HG03095 (cell line): ENCODE results near the gene CCDC200.
"Not testable (repeated sequence)": the region's sequence is repeated elsewhere in the genome, so short reads cannot be mapped to it uniquely, and the experiment has no call there.

Experiments used
- ATAC-seq: cut with Tn5 transposase; IDR thresholded peaks from one replicate; pipeline ENCODE4 v1.9.1; 2021; ENCODE audit warnings: moderate library complexity; ENCODE audit not compliant: unreplicated experiment

CCDC200 gene

DNA sequence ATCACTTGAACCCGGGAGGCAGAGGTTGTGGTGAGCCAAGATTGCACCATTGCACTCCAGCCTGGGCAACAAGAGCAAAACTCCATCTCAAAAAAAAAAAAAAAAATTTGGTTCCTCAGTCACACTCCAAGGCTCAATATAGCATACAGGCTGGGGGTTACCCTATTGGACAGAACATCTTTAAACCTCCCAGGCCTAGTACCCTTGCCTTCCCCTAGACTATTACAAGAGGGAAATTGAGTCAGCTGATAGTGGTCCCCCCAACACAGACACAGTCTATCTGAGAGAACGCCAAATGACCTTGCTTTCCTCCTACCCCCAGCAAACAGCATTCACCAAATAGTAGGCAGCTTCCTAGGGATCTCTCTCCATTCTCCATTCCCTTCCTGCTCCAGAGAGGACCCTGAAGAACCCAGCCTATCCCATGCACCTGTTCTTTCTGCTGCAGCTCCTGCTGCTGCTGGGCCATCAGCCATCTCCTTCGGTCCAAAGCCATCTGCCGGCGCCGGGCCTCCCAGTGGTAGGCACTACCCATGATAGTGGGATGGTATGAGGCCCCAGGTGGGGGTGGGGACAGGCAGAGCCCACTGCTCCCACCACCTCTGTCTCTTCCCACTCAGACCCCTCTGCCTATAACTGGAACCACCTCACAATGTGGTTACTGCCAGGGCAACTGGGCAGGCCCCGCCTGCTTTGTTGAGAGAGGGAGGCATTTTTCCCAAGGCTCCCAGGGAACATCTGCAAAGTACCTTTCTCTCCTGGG is at the start of gene CCDC200:
TSS of gene CCDC200 (minus strand) at position 604 of the 763 bp plus-strand sequence. CDS start at position 535, 69 bp downstream.
- ATAC-seq = not testable (repeated sequence)

DNA sequence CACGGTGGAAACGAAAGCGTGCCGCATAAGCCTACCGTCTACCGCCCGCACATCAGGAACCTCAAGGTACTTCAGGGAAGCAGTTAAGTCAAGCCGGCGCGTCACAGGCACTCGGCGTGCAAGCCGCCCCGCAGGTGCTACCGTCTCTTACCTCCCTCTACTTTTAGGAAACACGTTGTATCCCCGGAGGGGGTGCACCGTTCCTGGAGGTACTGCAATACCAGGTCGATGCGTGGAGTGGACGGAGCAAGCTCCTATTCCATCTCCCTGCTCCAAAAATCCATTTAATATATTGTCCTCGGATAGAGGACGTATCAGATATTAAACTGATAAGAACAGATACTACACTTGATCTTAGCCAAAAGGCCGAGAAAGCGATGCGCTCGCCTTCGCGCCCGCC is 44.5 kb upstream of the CCDC200 start:
- not testable (repeated sequence) for ATAC-seq

DNA sequence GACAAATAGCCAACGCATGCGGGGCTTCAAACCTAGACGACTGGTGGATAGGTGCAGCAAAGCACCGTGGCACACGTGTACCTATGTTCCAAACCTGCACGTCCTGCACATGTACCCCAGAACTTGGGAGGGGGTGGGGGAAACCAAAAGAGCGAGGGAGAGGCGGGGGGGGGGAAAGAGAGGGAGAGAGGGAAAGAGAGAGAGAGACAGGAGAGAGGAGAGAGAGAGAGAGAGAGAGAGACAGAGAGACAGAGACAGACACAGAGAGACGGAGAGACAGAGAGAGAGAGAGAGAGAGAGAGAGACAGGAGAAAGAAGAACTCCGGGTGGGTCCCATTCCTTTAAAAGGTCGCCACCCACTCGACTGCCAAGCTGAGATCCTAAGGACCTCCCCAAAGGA is 44.1 kb upstream of the CCDC200 start:
- not testable (repeated sequence) for ATAC-seq

DNA sequence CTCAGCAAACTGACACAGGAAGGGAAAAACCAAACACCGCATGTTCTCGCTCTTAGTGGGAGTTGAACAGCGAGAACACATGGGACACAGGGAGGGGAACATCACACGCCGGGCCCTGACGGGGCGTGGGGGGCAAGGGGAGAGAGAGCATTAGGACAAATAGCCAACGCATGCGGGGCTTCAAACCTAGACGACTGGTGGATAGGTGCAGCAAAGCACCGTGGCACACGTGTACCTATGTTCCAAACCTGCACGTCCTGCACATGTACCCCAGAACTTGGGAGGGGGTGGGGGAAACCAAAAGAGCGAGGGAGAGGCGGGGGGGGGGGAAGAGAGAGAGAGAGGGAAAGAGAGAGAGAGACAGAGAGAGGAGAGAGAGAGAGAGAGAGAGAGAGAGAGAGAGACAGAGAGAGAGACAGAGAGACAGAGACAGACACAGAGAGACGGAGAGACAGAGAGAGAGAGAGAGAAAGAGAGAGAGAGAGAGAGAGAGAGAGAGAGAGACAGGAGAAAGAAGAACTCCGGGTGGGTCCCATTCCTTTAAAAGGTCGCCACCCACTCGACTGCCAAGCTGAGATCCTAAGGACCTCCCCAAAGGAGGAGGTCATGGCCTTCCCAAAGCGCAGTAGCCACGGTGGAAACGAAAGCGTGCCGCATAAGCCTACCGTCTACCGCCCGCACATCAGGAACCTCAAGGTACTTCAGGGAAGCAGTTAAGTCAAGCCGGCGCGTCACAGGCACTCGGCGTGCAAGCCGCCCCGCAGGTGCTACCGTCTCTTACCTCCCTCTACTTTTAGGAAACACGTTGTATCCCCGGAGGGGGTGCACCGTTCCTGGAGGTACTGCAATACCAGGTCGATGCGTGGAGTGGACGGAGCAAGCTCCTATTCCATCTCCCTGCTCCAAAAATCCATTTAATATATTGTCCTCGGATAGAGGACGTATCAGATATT is 42.4 kb upstream of the CCDC200 start:
- ATAC-seq = not testable (repeated sequence)

DNA sequence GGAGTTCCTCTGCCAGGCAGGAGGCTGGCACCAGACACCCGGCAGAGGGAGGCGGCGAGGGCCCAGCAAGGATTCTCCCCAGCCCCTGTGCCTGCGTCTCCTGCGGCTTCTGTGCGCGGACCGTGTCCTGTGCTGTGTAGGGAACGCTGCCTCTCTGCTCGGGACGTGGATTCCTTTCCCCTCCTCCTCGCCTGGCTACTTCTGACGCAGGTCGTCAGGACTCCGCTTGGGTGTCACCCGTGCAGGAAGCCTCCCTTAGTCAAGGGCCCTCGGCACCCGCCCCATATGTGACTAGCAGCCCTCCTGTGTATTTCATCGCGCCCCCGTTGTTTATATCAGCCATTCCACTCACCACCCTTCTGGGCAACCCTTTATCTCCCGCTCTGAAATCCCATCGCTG is 18.0 kb upstream of the CCDC200 start:
- ATAC-seq = not testable (repeated sequence)

DNA sequence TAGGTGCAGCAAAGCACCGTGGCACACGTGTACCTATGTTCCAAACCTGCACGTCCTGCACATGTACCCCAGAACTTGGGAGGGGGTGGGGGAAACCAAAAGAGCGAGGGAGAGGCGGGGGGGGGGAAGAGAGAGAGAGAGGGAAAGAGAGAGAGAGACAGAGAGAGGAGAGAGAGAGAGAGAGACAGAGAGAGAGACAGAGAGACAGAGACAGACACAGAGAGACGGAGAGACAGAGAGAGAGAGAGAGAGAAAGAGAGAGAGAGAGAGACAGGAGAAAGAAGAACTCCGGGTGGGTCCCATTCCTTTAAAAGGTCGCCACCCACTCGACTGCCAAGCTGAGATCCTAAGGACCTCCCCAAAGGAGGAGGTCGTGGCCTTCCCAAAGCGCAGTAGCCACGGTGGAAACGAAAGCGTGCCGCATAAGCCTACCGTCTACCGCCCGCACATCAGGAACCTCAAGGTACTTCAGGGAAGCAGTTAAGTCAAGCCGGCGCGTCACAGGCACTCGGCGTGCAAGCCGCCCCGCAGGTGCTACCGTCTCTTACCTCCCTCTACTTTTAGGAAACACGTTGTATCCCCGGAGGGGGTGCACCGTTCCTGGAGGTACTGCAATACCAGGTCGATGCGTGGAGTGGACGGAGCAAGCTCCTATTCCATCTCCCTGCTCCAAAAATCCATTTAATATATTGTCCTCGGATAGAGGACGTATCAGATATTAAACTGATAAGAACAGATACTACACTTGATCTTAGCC is 12.4 kb upstream of the CCDC200 start:
- not testable (repeated sequence) for ATAC-seq

DNA sequence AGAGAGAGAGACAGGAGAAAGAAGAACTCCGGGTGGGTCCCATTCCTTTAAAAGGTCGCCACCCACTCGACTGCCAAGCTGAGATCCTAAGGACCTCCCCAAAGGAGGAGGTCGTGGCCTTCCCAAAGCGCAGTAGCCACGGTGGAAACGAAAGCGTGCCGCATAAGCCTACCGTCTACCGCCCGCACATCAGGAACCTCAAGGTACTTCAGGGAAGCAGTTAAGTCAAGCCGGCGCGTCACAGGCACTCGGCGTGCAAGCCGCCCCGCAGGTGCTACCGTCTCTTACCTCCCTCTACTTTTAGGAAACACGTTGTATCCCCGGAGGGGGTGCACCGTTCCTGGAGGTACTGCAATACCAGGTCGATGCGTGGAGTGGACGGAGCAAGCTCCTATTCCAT is 11.2 kb upstream of the CCDC200 start:
- not testable (repeated sequence) for ATAC-seq

DNA sequence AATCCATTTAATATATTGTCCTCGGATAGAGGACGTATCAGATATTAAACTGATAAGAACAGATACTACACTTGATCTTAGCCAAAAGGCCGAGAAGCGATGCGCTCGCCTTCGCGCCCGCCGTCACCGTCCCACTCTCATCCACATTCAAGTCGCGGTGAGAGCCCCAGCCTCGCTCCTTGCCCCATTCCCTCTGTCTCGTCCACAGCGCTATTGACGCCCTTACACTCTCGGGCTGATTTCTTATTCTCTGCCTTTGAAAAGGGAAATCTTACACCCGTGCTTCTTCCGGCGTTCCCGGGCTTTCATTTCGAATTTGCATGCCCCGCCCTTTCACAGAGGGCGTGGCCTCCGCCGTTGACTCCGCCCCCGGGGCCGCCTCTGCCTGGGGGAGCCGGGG is 5.5 kb upstream of the CCDC200 start, which contains the start of gene RNU2-1:
TSS of gene RNU2-1 (minus strand) at position 101 of the 400 bp plus-strand sequence.
- ATAC-seq = not testable (repeated sequence)

DNA sequence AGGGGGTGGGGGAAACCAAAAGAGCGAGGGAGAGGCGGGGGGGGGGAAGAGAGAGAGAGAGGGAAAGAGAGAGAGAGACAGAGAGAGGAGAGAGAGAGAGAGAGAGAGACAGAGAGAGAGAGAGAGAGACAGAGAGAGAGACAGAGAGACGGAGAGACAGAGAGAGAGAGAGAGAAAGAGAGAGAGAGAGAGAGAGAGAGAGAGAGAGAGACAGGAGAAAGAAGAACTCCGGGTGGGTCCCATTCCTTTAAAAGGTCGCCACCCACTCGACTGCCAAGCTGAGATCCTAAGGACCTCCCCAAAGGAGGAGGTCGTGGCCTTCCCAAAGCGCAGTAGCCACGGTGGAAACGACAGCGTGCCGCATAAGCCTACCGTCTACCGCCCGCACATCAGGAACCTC is 4.8 kb upstream of the CCDC200 start:
- not testable (repeated sequence) for ATAC-seq

DNA sequence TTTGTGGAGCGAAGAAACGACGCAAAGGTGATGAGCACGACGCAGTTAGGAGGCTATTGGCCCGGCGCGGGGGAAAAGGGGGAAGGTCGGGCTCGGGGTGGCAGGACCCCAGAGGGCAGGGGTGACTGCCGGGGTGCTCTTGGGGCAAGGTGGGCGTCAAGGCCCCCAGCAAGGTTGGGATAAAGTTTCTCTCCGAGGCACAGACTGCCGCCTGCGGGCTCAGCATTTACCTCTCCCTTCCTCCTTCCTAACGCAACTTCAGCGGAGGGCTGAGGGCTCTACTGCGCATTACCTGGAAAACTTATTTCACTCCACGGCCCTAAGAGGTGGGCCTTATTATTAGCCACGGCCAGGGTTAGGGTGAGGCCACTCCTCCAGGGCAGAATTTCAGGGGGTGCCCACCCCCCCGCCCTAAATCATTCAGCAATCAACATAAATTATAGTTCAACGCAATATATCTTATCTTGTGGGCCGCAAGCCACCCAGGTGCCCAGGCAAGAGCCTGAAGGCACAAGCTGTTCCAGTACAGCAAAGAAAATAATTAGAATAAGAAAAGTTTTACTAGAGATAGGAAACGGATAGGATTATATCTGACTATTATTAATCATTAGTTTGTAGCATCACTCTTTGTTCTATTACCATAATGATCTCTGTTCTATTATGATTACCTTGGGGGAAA is 3.7 kb upstream of the CCDC200 start:
- not testable (repeated sequence) for ATAC-seq

DNA sequence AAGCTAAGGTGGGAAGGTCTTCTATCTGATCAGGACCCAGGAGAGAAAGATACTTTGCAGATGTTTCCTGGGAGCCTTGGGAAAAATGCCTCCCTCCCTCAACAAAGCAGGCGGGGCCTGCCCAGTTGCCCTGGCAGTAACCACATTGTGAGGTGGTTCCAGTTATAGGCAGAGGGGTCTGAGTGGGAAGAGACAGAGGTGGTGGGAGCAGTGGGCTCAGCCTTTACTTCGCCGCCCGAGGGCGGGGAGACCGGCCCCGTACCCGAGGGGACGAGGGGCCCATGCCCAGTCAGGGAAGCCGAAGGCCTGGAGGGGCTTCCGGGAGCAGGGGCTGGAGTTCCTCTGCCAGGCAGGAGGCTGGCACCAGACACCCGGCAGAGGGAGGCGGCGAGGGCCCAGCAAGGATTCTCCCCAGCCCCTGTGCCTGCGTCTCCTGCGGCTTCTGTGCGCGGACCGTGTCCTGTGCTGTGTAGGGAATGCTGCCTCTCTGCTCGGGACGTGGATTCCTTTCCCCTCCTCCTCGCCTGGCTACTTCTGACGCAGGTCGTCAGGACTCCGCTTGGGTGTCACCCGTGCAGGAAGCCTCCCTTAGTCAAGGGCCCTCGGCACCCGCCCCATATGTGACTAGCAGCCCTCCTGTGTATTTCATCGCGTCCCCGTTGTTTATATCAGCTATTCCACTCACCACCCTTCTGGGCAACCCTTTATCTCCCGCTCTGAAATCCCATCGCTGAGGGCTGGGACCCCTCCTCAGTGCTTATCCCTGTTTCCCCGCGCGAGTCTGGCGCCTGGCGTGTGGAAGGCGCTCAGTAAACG is 3.0 kb upstream of the CCDC200 start:
- ATAC-seq = not testable (repeated sequence)

DNA sequence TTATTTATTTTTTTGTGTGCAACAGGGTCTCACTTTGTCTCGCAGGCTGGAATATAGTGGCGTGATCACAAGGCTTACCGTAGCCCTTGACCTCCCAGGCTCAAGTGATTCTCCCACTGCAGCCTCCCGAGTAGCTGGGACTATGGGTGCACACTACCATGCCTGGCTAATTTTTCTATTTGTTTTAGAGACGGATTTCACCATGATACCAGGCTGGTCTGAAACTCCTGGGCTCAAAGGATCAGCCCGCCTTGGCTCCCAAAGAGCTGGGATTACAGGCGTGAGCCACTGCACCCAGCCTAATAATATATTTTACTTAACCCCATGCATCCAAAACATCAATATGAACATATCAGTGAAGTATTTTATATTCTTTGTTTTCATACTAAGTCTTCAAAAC is 2.0 kb downstream of the CCDC200 start:
- no peak for ATAC-seq

DNA sequence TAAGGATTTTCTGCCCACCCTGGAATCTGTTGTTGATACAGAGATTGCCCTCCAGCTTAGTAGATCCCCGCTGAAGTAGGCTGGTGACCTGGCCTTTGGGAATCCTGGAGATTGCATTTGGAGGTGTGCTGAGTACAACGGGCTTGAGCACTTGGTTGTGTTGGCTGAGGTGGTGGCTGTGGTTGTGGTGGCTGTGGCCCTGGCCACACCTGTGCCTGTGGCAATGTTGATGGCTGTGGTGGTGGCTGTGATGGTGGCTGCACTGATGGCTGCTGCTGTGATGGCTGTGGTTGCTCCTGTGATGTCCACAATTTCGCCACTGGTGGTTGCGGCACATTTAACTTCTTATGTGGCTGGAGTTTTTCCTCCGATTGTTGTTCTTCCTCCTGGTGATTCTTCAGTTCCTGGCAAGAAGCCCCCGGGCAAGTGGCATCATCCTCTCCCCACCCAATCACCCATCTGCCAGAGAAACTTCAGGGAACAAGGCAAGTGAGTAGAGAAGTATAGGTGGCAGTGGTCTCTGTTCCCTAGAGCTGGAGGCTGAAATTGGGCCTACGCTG is 4.2 kb downstream of the CCDC200 start:
- no peak for ATAC-seq

DNA sequence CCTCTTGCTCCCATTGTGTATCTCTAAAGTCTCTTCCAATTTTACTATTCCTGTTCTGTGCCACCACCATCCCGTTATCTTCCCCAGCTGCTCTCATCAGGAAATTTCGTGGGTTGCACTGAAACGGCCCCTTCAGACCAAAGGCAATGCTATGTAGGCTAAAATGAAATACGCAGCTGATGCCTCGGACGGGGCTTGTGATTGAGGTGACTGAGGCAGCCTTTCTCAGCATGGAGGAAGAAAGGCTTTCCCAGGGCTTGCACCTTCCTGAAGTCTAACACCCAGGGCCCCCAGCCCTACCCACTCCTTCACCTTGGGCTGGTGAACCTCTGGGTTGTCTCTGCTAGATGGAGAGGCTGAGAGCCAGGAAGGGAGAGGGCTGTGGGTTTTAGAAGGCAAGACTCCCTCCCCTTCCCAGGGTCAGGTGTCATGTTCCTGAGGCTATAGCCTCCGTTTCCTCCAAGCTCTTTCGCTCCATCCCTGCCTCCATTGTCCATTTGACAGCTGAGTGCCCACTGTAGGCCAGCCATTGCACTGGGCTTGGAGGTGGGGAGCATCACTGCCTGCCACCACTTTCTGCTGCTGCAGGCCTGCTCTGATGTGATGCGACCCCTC is 7.8 kb downstream of the CCDC200 start:
- ATAC-seq = no peak

DNA sequence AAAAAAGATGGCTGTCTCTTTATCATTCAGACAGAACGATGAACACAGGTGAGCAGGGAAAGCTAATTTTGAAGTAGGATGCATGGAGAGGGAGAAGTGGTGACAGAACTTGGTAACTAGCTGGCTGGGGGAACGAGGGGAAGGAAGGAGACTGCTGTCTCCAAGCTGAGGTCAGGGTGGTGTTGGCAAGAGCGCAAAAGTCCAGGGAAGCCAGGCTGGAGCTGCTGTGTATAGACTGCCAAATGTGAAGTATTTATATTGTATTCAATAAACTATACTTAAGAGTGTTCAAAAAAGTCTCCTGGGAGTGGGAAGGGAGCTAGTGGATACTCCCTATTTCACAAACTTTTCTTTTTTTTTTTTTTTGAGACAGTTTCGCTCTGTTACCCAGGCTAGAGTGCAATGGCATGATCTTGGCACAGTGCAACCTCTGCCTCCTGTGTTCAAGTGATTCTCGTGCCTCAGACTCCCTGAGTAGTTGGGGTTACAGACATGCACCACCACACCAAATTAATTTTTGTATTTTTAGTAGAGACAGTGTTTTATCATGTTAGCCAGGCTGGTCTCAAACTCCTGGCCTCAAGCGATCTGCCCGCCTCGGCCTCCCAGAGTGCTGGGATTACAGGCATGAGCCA is 8.6 kb downstream of the CCDC200 start:
- ATAC-seq = no peak

DNA sequence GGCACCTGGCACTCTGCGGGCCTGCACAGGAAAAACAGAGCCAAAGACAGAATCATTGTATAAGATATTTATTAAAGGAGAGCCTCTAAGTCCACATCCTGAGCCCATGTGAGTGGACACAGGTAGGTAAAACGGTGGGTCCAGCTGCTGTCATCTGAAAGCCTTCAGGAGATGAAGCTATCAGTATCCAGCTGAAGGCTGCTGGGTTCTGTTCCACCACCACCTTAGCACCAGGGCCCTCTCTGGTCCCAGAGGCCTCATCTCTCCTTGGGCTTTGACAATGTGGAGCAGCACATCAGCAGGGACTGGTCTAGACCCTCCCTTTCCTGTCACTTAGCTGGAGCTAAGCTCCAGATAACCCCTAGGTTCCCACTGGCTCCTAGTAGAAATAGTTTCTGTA is 9.4 kb downstream of the CCDC200 start:
- ATAC-seq = no peak

DNA sequence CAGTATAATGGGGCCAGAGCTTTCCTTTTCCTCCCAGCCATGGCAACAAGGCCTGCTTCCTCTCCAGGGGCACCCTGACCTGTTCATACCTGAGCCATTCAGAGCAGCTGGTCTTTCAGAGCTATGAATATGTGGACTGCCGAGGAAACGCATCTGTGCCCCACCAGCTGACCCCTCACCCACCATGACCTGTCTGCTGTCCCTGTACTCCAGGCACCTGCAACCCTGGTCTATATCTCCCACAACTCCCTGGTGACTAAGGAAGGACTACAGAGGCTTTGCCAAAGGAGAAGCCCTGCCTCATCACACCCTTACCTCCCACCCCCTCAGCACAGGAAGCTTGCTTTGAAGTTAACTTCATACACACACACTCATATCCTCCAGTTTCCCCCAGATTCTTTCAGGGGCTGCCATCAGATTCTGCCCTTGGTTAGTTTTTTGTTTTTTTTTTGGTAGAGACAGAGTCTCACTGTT is 10.8 kb downstream of the CCDC200 start:
- ATAC-seq = no peak
